ENCODE results near the gene TIMM10. TPM values are rescaled to one million over a fixed set of nuclear protein-coding genes. Genes with fewer than 3 reads are reported as not detected.
A peak's percentile ranks its signal among the peaks of the same experiment; 100 is the strongest.

TIMM10 gene
- total RNA-seq, 1 donor: 25.7 TPM

DNA sequence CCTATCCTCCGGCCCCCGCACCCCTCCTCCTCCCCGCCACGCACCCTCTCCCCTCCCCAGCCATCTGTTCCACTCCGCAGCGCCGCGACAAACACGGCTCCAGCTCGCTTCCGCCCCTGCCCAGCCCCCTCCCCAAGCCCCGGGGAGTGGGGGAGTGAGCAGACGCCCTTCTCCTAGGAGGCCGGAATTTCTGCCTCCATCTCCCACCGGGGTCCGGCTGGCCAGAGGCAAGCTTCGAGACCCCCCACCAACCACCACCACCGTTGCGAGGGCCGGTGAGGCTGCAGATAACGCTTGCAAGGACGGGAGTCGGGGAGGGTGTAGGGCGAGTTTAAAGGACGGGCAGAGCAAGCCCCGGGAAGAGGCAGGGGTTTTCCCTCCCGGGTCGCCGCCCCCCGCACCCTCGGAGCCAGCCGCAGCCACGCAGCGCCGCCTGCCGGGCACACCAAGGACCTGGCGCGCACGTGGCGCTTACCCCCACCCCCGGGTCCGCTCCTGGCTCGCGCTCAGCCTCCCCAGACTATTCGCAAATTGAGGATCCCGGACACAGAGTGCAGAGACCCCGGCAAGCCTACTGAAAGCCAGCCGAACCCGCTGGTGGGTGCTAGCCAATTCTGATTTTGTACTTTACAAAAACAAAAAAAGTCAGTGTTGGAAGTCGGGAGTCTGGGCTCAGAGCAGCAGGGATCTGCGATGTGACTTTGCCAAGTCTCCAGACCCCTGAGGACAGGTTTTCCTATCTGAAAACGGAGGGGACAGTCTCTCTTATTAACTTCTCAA is 47.6 kb downstream of the TIMM10 start:
- TF ChIP-seq, protein P1, sequence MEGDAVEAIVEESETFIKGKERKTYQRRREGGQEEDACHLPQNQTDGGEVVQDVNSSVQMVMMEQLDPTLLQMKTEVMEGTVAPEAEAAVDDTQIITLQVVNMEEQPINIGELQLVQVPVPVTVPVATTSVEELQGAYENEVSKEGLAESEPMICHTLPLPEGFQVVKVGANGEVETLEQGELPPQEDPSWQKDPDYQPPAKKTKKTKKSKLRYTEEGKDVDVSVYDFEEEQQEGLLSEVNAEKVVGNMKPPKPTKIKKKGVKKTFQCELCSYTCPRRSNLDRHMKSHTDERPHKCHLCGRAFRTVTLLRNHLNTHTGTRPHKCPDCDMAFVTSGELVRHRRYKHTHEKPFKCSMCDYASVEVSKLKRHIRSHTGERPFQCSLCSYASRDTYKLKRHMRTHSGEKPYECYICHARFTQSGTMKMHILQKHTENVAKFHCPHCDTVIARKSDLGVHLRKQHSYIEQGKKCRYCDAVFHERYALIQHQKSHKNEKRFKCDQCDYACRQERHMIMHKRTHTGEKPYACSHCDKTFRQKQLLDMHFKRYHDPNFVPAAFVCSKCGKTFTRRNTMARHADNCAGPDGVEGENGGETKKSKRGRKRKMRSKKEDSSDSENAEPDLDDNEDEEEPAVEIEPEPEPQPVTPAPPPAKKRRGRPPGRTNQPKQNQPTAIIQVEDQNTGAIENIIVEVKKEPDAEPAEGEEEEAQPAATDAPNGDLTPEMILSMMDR (IDR thresholded peaks at IDR 0.05; ENCODE audit: extremely low read depth, low read depth, low read length): peak; percentile 54
- DNase-seq (ENCODE audit: insufficient read length, low spot score, missing footprints): peak; percentile 96
- Histone ChIP-seq H3K79me2 (ENCODE audit: insufficient read depth, low read length) (no peaks in the 10 kb centered on the region), H4K20me1 (ENCODE audit: insufficient read depth, low read length) (no peaks in the 10 kb centered on the region), H3K27me3 (ENCODE audit: insufficient read depth, low read length) (peaks cover 30% of the 10 kb centered on the region), H3K4me3 (ENCODE audit: insufficient read depth, low read length) (peak overlapping the region; percentile 61), H3K4me1 (ENCODE audit: insufficient read depth, low read length) (peaks cover 21% of the 10 kb centered on the region), H2AFZ (ENCODE audit: low read length) (no peak overlapping the region), H3K27ac (ENCODE audit: low read depth, low read length) (no peak overlapping the region), H3K36me3 (ENCODE audit: insufficient read depth, low read length) (no peaks in the 10 kb centered on the region), H3K4me2 (ENCODE audit: insufficient read depth, low read length) (peak overlapping the region; percentile 76), H3K9me3 (ENCODE audit: low read depth, low read length) (no peaks in the 10 kb centered on the region)

DNA sequence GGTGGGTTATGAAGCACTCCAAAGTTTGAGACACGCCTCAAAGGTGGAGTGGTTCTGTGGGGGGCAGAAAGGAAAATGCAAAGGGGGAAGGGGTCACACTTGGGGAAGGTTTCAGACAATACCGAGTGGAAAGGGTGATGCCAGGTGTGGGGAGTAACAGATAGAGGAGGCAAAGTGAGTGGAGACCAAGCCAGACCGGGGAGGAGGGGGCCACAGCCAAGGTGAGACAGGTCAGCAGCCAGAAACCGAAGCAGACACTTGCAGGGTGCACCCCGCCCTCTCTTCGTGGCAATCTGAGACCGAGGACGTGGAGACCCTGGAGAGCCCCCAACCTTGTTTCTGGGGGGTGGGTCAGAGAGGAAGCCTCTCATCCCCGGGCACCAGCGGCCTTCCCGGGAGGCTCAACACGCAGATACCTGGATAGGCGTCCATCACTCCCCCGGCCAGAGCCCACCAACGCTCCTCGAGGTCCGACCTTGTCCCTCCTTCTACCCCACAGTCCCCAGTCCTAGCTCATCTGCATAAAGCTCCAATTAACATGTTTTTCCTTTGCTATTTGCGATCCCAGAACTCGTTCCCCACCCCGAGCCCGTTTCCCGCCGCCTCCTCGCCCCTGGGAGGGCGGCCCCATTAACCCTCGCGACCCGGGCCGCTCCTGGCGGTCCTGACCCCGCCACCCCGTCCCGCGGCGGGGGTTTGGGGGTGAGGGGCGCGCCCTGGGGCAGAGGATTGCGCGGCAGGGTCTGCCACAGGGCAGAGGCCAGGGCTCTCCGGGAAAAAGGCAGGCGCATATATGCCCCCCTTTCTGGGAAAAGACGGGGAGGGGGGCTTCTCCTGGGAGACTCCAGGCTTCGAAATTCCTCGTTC is 48.4 kb downstream of the TIMM10 start:
- peaks cover 36% of the 10 kb centered on the region for H3K27me3 ChIP-seq (ENCODE audit: insufficient read depth, low read length)
- H3K79me2 ChIP-seq (ENCODE audit: insufficient read depth, low read length): no peaks in the 10 kb centered on the region
- H3K4me3 ChIP-seq (ENCODE audit: insufficient read depth, low read length): peak overlapping the region; percentile 61
- DNase-seq (ENCODE audit: insufficient read length, low spot score, missing footprints): peak; percentile 37
- H3K36me3 ChIP-seq (ENCODE audit: insufficient read depth, low read length): no peaks in the 10 kb centered on the region
- peak overlapping the region; percentile 76 for H3K4me2 ChIP-seq (ENCODE audit: insufficient read depth, low read length)
- H3K27ac ChIP-seq (ENCODE audit: low read depth, low read length): no peak overlapping the region
- peaks cover 21% of the 10 kb centered on the region for H3K4me1 ChIP-seq (ENCODE audit: insufficient read depth, low read length)
- TF ChIP-seq, protein P1 (IDR thresholded peaks at IDR 0.05; ENCODE audit: extremely low read depth, low read depth, low read length): no peak
- H2AFZ ChIP-seq (ENCODE audit: low read length): no peak overlapping the region
- no peaks in the 10 kb centered on the region for H4K20me1 ChIP-seq (ENCODE audit: insufficient read depth, low read length)
- H3K9me3 ChIP-seq (ENCODE audit: low read depth, low read length): no peaks in the 10 kb centered on the region

DNA sequence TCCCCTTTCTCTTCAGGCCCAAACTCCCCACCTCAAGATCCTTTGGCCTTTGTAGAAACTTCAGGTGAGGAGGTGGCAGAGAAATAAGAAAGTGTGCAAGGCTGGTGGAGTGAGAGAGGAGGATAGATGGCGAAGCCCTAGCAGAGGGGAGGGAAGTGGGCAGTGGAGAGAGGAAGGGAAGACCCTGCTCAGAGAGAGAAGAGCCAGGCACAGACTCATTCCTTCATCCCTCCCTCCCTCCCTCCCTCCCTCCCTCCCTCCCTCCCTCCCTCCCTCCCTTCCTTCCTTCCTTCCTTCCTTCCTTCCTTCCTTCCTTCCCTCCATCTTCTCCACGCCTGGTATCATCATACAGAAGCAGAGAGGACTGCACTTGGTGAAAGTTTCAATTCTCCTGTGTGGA is 49.2 kb downstream of the TIMM10 start:
- Histone ChIP-seq H3K27ac (ENCODE audit: low read depth, low read length) (no peak overlapping the region), H3K4me3 (ENCODE audit: insufficient read depth, low read length) (no peak overlapping the region), H3K9me3 (ENCODE audit: low read depth, low read length) (no peaks in the 10 kb centered on the region), H3K4me1 (ENCODE audit: insufficient read depth, low read length) (peaks cover 21% of the 10 kb centered on the region), H3K79me2 (ENCODE audit: insufficient read depth, low read length) (no peaks in the 10 kb centered on the region), H4K20me1 (ENCODE audit: insufficient read depth, low read length) (no peaks in the 10 kb centered on the region), H3K27me3 (ENCODE audit: insufficient read depth, low read length) (peaks cover 36% of the 10 kb centered on the region), H2AFZ (ENCODE audit: low read length) (no peak overlapping the region), H3K4me2 (ENCODE audit: insufficient read depth, low read length) (no peak overlapping the region), H3K36me3 (ENCODE audit: insufficient read depth, low read length) (no peaks in the 10 kb centered on the region)
- TF ChIP-seq, protein P1 (IDR thresholded peaks at IDR 0.05; ENCODE audit: extremely low read depth, low read depth, low read length): no peak
- DNase-seq (ENCODE audit: insufficient read length, low spot score, missing footprints): no peak

Measured in osteoblast (primary cell).